ENCODE measurements around the gene ZNF136. TPM values are rescaled to one million over a fixed set of nuclear protein-coding genes. Genes with fewer than 3 reads are reported as not detected.
A peak's percentile ranks its signal among the peaks of the same experiment; 100 is the strongest.

The ZNF136 gene
- total and polyA plus RNA-seq, 2 of the 13 experiments (the other 11 are each of a cell fraction or from before 2014, with no cell fraction given) = 2.5 to 10.2 TPM

DNA sequence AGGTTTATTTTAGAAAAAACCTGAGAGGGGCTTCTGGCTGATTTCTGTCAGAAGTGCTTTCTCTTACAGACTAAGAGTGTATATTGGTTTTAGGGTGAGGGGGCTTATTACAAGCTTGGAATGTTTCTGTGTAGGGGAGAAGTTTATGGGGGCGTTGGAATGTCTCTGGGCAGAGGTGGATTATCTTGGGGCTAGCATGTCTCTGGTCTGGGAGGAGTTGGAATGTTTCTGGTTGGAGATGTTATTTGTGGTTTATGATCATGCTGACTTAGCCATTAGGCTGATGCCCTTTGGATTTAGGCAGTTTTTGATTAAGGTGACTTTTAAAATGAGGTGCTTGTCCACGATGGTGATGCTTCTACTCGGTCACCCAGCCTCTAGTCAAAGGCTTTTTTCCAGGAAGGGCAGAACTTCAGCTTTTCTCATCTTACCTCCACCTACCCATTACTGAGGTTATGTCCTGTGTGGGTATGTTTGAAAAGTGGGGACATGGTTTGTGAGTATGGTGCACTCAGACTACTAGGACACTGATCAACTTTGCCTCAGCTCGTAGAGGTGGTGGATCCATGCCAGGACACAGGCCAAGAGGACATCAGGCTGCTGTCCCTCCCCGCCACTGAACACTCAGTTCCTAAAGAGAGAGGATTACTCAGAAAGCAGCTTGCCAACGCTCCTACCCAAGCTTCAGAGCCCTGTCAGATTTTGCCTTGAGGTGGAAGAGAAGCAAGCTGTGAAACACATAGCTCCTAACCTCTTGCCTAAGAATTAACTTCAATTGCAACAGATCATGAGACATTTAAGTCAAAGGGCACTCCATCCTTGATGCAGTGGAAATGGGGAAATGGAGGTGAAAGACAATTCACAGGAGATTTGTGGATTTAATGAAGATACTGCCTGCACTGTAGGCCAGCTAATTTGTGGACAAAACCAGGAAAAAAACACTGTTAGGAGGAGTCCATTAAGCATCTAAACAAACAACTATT lies 68.1 kb downstream of the ZNF136 start:
- ATAC-seq = no peak
- no peaks in the 10 kb centered on the region for H4K20me1 ChIP-seq (ENCODE audit: insufficient read depth, low read length)
- intact Hi-C loops (cut with micrococcal nuclease; ENCODE audit: unreplicated experiment) (no loop called here), in situ Hi-C loops (cut with HindIII; ENCODE audit: extremely low pct_ligation_motif_present, low pct_unique_long_range_greater_than_20kb) (no loop called here)
- H3K9ac ChIP-seq (ENCODE audit: insufficient read depth, low read depth, low read length) = no peak overlapping the region
- no TSS peak for BruUV-seq (replicated peaks)
- no peak for DNase-seq (ENCODE audit: low spot score)
- FAIRE-seq = no peak
- WGBS (ENCODE audit: low lambda C conversion rate) = 71% methylated on average over 6 of the region's 6 CpGs
- H3K79me2 ChIP-seq (ENCODE audit: insufficient read depth, low read length) = no peaks in the 10 kb centered on the region
- H3K27me3 ChIP-seq (ENCODE audit: control insufficient read depth in 1 of 2, insufficient read depth in 2 of 2, low read length in 2 of 2) = no peaks in the 10 kb centered on the region
- ChIA-PET CTCF (ENCODE audit: low intra/inter-chr PET ratio, low total read pairs) (no interaction called here), POLR2A (interaction anchor here (0.9 to 1.1 kb wide), 3 partner anchors 61 to 69 kb away, joined by 3 read pairs; partner anchors contain the start of genes ZNF136 and ZNF44)
- no peaks in the 10 kb centered on the region for H3K9me3 ChIP-seq (ENCODE audit: low read length)
- H3K4me1 ChIP-seq (ENCODE audit: insufficient read depth, low read length) = peaks cover 22% of the 10 kb centered on the region
- no peak overlapping the region for H2AFZ ChIP-seq (ENCODE audit: low read length)
- no peak overlapping the region for H3K27ac ChIP-seq (ENCODE audit: extremely low read length, insufficient read depth, low read length)
- H3K36me3 ChIP-seq (replicated peaks in 1 of 2; ENCODE audit: control insufficient read depth in 1 of 2, insufficient read depth in 2 of 2, low read length in 2 of 2) = no peaks in the 10 kb centered on the region
- no peak overlapping the region for H3K4me3 ChIP-seq (replicated peaks in 1 of 3; ENCODE audit: insufficient read depth in 1 of 3, low read depth in 2 of 3, low read length in 3 of 3)
- no peak overlapping the region for H3K4me2 ChIP-seq (ENCODE audit: low read depth, low read length)
- TF ChIP-seq FOXK2 (IDR thresholded peaks at IDR 0.05) = no peak
- no peak for TF ChIP-seq TBX2 (CRISPR knock-in tag; IDR thresholded peaks at IDR 0.05; ENCODE audit: borderline replicate concordance)
- no peak for TF ChIP-seq HMGA1 (CRISPR knock-in tag; conservative IDR thresholded peaks at IDR 0.05)
- TF ChIP-seq NR2C2 (CRISPR knock-in tag; IDR thresholded peaks at IDR 0.05; ENCODE audit: borderline replicate concordance) = 0 out of 2 replicates have a peak, but pooled peaks have one; percentile 20
- no peak for TF ChIP-seq UBTF (CRISPR knock-in tag; IDR thresholded peaks at IDR 0.05)
- TF ChIP-seq, protein P1, sequence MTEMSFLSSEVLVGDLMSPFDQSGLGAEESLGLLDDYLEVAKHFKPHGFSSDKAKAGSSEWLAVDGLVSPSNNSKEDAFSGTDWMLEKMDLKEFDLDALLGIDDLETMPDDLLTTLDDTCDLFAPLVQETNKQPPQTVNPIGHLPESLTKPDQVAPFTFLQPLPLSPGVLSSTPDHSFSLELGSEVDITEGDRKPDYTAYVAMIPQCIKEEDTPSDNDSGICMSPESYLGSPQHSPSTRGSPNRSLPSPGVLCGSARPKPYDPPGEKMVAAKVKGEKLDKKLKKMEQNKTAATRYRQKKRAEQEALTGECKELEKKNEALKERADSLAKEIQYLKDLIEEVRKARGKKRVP (CRISPR knock-in tag; IDR thresholded peaks at IDR 0.05) = peak in 1 of 2 experiments; percentile 67; a peak in 1 of 4 replicates
- no peak for TF ChIP-seq BRF2 (CRISPR knock-in tag; IDR thresholded peaks at IDR 0.05)
- no peak for TF ChIP-seq RCOR2 (CRISPR knock-in tag; IDR thresholded peaks at IDR 0.05)
- TF ChIP-seq ZNF777 (CRISPR knock-in tag; IDR thresholded peaks at IDR 0.05) = no peak
- no peak for TF ChIP-seq ARID3A (IDR thresholded peaks at IDR 0.05; ENCODE audit: low read depth, low read length)
- TF ChIP-seq HHEX (CRISPR knock-in tag; IDR thresholded peaks at IDR 0.05) = no peak
- TF ChIP-seq CHD2 (IDR thresholded peaks at IDR 0.05; ENCODE audit: low read depth, low read length) = no peak
- TF ChIP-seq DR1 (CRISPR knock-in tag; IDR thresholded peaks at IDR 0.05) = no peak
- no peak for TF ChIP-seq SMARCE1 (IDR thresholded peaks at IDR 0.05; ENCODE audit: borderline replicate concordance)
- no peak for TF ChIP-seq SYNCRIP (IDR thresholded peaks at IDR 0.05; ENCODE audit: insufficient read depth, low read depth, low read length)
- no peak for TF ChIP-seq CENPT (CRISPR knock-in tag; IDR thresholded peaks at IDR 0.05; ENCODE audit: low read depth)
- TF ChIP-seq CEBPB (IDR thresholded peaks at IDR 0.05; ENCODE audit: borderline replicate concordance, low read depth, low read length) = peak; percentile 88
- peak; percentile 61 for TF ChIP-seq CEBPG (CRISPR knock-in tag; IDR thresholded peaks at IDR 0.05)
- no peak for TF ChIP-seq ZNF460 (CRISPR knock-in tag; IDR thresholded peaks at IDR 0.05; ENCODE audit: borderline replicate concordance)

Data from HepG2 (cell line).